GM21515 (cell line): ENCODE data around the gene ZG16B.

ENCODE experiments used
- ATAC-seq: cut with Tn5 transposase; IDR thresholded peaks from one replicate; pipeline ENCODE4 v1.9.1; 2021; ENCODE audit not compliant: unreplicated experiment

ZG16B gene

DNA sequence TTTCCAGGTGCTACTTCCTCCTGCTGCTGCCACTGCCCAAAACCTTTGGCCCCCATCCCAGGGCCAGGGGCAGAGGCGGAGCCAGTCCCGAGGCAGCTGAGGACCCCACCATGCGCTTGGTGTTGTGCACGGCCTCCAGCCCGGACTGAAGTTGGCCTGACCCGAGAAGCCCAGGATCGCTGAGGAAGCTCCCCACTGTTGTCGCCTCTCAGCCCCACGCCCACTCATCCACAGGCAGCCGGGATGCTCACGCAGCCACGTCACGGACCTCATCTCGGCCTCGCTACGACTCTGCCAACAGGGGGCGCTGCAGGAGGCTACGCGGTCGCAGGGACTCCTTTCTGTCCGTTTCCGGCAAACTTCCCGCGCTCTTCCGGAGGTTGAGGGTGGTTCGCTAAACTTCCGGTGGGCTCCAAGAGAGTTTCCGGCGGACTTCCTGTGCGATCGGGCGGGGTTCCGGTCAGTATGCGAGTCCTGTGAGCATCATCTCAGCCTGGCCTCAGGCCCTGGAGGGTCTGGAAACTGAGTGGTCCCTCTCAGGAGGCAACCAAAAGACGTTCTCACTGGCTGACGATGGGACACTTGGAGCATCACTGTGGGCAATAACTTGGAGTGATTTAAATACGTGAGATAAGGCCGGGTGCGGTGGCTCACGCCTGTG is 12.4 kb downstream of the ZG16B start:
- no peak for ATAC-seq

DNA sequence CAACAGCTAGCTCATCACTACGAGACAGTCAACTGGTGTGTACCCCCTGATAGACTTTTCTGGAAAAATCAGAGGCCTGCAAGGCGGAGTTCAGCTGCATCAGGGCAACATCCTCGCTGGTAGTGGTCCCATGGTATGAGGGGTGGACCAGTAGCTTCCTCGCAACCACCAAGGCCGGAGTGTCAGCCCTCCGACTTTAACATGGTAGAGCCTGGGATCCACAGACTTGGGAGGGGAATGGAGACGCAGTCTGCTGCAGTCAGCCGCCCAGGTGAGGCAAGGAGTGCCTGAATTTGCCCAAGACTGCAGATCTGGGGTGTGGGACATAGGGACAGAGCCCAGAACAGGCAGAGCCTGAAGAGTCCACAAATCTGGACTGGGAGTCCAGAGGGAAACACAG is 13.4 kb downstream of the ZG16B start:
- ATAC-seq = no peak

DNA sequence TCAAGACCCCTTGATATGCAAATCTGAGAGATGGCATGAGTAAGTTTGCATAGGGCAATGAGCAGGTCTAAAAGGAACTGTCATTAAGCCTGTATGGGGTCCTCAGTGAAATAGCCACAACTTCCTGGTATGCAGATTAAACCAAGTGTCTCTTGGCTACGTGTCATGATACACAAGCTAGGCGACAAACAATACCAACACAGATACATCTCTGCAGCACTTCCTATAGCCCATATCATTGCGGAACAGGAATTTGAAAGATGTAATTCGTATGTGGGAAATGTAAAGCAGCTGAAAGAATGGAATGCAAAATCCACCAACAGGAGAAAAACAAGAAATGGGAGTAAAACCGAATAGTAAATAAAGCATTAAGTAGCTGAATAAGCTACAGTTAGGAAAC is 15.0 kb downstream of the ZG16B start:
- no peak for ATAC-seq

DNA sequence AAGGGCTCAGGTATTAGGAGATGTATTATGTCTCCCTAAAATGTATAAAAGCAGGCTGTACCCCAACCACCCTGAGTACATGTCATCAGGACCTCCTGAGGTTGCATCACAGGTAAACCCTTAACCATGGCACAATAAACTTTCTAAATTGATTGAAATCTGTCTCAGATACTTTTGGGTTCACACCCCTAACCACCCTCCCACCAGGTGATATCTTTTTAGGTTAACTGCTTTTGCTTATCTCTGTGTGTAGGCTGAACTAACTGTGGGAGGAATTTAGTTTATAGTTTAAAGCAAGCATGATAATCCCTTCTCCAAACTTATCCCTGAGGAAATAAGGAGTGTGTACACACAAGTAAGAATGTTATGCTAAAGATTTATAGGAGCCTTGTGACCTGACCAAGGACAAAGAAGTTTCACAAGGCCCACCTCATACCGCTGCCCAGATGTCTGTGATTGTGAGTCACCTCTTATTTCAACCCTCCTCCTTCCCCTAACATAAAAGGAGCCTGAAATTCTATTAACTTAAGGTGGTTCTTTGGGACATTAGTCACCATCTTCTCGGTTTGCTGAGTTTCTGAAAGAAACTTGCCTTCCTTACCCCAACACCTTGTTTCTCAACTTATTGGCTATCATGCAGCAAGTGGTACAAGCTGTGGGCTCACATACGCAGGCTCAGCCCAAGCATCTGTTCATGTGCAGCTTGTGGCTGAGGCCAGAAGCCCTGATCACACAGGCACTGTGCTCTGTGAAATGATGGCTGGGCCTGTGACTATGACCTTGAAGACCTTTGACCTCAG is 16.6 kb downstream of the ZG16B start:
- no peak for ATAC-seq

DNA sequence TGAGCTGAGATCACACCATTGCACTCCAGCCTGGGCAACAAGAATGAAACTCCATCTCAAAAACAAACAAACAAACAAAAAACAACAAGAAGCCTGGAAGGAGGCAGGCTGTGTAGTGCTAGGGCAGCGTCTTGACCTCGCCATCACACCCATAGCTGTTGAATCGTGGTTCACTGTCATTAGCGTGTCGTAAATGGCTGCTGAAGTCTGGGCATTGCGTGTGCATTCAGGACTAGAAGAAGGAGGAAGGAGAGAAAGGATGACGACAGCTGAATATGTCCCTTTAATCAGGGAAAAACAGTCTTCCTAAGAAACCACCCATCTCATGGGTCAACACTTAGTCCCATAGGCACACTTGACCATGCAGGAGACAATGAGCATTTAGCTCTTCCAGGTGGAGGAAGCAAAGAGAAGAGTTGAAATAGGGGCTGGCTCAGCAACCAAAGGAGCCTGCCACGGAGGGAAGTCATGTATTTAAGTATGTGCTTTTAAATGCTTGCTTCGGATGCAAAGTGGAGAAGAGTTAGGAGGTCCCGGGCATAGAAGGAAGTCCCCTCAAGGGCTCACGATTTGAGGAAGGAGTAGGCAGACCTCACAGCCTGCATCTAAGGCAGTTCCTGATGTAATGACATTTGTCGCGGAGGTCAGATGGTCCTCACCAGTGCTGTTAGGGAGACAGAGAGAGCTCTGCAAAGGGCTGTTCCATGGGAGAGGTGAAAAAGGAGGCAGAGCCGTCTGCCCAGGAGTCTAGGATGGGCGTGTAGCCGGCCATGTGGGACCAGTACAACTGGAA is 19.0 kb downstream of the ZG16B start:
- ATAC-seq = no peak

DNA sequence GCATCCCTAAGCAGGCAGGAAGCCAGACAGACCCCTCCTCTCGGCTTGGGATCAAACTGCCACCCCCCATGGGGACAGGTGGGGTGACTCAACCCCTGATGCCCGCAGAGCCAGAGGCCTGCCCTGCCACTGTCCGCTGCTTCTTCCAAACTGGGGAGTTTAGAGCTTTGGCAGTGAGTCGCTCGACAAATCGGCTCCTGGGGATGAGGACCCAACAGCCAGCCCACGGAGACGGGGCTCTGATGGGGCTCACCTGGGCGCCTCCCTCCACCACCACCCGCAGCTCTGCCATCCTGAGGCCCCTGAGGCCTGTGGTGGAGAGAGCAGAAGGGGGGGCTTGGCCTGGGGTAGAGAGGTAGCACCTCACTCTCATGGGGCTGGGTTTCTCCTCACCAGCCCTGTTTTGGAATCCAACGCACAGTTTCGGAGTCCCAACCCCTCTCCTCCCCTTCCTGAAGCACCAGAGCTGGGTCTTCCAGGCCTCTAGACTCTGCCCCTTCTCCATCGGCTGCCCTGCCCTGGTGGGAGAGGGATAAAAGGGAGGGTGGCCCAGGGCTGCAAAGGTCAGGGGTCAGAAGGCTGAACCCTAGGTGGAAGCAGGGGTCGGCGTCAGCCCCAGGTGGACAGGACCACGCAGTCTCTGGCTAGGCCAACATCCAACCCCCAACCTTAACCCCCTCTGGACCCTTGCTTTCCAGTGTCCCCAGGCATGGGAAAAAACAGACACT is 22.1 kb downstream of the ZG16B start:
- no peak for ATAC-seq

DNA sequence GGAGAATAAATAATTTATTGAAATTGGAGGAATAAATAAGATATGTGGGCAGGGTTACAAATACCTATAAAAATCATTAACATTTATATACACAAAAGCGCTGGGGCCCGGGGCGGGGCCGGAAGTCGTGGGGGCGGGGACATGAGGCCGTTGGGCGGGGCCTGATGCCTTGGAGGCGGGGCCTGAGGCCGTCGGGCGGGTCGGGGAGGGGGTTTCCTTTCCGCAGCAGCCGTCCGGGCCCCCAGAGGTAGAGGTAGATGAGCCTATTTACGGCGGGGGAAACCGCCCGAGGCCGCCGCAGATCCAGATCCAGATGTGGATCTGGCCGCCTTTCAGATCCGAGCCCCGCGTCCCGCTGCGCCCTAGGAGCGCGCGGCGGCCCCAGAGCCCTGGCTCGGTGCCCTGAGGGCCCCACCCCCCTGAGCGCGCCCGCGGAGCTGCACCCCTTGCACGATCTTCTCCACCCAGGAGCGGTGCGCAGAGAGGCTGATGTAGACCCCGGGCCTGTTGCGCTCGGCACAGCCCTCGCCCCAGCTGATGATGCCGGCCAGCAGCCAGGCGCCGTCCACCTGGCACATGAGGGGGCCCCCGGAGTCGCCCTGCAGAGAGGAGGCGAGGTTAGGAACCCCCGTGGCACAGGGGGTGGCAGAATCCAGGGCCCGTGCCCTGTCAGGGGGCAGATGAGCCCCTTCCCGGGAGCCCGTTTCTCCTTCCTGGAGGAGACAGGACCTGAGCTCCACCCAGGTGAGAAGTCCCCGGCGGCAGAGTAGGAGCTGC is 22.8 kb downstream of the ZG16B start:
- ATAC-seq = no peak

DNA sequence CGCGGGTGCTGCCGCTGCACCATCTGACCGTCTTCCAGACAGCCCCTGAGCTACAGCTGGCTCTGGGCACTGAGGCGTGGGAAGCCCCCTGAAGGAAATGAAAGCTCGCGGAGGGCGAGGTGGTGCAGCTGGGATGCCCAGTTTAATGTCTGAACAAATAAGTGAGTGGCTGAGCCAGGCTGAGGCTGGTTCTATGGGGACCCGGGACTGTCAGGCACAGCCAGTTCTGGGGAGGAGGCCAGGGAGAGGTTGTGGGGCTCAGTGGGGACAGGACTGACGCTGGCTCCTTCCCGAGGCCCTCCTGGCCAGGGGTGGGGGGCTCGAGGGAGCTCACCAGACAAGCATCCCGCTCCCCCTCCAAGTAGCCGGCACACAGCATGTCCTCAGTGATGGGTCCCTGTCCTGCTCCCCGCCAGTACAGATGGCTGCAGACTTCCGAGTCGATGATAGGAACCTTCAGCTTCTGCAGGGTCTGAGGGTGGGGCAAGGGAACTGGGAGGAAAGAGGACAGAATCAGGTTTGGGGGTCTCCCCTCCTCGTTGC is 23.5 kb downstream of the ZG16B start:
- no peak for ATAC-seq

DNA sequence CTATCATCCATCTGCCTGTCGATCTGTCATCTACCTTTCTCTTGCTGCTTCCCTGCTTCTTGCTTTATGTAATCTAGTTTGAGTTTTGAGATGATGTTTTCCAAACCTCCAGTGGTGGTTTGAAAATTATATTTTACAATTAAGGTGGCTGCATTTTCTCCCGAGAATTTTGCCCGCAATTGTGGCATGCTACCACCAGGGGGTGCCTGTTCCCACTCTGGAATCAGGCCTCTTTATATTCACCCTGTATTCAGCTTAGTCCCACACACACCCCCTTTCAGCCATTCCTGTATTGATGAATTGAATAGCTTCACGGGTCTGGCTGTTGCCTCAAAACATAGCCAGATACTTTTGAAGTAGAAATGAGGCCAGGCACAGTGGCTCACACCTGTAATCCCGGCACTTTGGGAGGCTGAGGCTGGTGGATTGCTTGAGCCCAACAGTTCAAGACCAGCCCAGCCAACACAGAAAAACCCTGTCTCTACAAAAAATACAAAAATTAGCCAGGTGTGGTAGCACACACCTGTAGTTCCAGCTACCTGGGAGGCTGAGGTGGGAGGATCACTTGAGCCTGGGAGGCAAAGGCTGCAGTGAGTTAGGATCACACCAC is 24.7 kb downstream of the ZG16B start:
- ATAC-seq = no peak

DNA sequence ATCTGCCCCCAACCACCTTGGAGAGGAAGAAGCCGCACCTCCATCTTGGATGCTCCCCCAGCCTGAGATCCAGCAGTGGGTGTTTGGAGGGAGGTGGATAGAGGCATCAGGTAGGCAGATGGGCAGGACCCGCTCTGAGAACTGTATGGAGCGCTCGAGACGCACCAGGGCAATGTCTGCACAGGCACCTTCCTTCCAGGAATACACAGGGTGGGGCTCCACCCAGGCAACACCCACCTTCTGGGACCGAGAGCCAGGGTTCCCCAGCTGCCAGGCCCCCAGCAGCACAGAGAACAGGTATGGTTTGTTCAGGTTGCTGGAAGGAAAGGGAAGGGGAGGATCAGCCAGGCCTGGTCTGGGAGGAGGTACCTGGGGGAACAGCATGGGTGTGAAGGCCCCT is 25.4 kb downstream of the ZG16B start:
- no peak for ATAC-seq

DNA sequence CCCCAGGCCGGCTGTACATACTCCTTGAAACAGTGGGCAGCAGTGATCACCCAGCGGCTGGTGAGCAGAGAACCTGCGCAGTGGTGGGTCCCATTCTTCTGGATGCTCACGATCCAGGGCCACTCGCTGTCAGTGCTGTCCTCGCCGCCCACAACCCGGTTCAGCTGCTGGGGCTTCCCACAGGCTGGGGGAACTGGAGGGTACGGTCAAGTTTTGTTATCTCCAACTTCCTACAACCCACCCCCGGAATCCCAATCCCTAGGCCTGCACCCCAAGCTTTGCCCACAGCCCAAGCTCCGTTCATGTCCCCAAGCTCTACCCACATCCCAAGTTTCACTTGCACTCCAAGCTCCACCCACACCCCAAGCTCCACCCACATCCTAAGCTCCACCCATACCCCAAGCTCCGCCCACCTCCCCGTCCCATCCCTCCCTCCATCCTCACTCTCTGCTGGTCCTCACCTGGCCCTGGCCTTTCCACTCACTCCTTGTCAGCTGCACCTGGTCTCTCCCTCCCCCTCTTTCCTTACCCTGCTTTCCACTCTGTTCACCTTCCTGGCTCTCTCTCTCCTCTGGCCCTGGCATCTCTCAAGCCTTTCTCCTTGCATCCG is 26.1 kb downstream of the ZG16B start:
- no peak for ATAC-seq

DNA sequence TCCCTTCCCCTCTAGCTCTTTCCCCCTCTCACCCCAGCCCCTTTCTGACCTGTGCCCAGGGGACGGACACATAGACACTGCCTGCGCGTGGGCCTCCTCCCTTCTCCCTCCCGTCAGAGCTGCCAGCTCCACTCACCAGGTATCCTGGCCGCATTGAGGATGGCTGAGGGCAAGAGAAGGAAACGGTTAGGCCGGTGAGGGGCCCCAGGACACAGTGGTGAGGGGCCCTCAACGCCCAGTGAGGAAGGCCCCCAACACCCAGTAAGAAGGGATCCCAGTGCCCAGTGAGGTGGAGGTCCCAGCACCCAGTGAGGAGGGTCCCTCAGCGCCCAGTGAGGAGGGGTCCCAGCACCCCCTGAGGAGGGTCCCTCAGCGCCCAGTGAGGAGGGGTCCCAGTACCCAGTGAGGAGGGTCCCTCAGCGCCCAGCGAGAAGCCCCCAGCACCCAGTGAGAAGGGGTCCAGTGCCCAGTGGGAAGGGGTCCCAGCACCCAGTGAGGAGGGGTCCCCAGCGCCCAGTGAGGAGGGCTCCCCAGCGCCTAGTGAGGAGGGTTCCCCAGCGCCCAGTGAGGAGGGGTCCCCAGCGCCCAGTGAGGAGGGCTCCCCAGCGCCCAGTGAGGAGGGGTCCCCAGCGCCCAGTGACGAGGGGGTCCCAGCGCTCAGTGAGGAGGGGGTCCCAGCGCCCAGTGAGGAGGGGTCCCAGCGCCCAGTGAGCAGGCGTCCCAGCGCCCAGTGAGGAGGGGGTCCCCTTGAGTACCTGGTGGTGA is 26.8 kb downstream of the ZG16B start:
- ATAC-seq = no peak

DNA sequence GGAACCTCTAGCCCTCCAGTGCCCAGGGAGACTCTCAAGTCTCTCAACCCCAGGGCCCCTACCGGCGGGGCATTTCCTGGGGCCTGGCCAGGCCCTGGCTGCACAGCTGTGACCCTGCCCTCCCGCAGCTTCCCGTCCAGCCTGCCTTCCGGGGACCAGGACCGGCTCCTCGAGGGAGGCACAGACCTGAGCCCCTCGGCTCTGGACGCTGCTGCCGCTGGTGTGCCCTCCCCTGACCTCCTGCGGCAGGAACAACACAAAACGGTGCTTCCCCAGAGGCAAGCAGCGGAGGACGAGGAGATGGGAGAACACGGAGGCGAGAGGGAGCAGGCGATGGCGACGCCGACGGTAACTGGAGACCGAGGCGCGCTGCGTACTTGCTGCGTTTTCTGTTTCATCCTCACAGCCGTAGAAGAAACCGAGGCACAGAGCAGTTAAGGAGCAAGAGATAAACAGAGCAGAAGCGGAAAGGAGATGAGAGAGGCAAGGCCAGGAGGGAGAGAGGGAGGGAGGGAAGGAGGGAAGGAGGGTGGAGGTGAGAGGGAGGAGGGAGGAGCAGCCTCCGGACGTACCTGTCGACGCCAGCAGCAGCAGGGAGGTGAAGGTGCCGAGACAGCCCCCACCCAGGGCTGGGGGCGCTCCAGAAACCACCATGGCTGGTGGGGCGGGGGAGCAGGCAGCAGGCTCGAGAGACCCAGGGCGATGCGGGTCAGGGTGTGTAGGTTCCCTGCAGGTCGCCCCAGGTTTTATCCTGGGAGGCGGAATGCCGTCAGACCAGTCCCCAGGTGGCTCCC is 27.5 kb downstream of the ZG16B start, which contains the start of gene PRSS22:
Gene PRSS22, minus strand, starts transcription at position 720 of the 794 bp plus-strand sequence. Its CDS starts 66 bp downstream, at position 654.
- no peak for ATAC-seq

DNA sequence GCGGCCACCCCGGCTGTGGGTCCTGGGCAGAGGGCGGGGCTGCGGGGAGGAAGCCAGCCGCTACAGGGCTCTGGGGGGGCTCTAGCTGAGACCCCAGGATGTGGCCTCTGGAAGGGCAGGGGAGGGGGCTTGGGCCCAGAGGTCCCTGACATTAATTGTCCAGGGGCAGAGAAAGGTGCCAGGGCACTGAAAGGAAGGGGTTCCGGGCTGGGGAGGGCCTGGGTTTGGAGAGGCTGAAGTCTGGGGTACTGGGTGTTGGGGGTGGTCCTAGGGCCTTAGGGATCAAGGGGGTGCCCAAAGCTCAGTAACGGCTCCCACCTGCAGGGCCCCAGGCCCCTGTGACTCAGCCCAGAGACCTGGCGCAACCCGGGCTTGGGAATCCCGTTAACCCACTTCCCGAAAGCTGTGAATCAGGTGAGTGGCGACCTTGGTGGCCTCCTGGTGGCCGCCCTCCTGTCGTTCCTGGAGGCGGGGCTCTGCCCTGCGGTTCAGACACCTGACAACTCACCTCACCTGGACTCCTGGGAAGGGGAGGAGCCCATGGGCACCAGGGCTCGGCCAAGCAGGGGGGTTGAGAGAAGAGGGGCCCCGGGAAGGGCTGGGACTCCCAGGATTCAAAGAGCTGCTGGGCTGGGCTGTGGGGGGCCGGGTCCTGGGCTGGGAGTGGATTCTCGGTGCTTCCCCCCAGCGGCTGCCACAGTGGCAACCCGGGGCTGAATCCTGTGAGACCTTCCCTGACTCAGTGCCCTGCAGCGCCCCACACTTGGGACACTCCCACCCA is 28.3 kb downstream of the ZG16B start:
- ATAC-seq = no peak

DNA sequence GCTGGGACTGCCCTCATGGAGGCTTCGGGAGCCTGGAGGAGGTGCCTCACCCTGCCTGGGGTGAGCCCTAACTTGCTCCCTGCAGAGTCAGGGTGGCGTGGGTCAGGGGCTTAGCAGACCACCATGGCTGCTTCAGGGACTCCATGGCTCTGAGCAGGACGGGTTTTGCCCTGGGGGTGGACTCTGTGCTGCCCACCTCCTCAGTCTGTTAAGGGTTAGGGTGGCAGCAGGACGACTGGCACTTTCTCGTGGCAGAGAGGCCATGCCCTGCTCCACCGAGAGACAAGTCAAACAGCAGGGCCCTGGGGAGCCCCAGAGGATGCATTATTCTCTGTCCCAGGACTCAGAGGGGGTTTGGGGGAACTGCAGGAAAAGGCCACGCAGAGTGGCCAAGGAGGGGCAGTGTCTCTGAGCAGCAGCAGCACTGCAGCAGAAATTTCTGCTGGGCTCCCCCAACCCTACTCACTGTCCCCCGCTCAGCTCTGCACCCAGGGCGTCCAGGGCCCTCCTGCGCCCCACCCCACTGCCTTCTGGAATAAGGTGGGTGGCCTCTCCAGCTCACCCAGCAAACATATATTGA is 29.7 kb downstream of the ZG16B start:
- ATAC-seq = no peak

DNA sequence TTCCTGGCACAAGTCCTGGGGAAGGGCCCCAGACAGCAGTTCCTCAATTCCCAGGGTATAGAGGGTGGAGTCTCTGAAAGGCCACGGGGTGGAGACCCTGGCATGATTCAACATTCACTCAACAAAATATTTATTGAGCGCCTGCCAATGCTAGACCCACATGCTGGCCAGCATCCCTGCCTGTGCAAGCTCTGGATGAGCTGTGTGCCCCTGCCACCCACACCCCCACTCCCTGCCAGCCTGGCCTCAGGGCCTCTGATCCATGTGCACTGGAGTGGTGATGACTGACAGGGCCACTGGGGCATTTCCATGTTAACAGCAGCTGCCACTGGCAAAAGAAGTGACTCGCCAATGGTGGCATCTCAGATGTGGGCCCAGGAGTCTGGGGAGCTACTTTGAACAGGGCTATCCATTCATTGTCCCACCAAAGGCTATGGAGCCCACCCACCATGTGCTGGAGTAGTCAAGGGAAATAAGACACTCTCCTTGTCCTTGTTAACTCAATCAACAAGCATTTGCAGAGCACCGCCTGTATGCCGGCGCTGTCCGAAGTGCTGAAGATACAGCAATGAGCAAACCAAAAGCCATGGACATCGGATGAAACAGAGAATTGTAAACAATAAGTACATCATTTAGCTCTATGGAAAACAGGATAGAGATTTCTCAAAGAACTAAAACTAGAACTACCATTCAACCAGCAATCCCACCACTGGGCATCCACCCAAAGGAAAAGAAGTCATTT is 30.9 kb downstream of the ZG16B start:
- no peak for ATAC-seq
